ENCODE results near the gene ST7L.

- TF ChIP-seq EZH2 (IDR thresholded peaks at IDR 0.05; ENCODE audit: low read length, unreplicated experiment): no peak
- TF ChIP-seq CTCF (conservative IDR thresholded peaks at IDR 0.05; ENCODE audit: low read depth, low read length): no peak
These were observed 110.5 kb downstream of the ST7L start, which contains the start of gene WNT2B for GRCh38 chr1:112508278-112509004.

Measured in PC-3 (cell line).